ENCODE results near the gene PPP2R2C. TPM values are rescaled to one million over a fixed set of nuclear protein-coding genes. Genes with fewer than 3 reads are reported as not detected.

PPP2R2C gene
- polyA plus RNA-seq, 1 of the 3 experiments (the other 2 are of a cell fraction), result 0.21 TPM

DNA sequence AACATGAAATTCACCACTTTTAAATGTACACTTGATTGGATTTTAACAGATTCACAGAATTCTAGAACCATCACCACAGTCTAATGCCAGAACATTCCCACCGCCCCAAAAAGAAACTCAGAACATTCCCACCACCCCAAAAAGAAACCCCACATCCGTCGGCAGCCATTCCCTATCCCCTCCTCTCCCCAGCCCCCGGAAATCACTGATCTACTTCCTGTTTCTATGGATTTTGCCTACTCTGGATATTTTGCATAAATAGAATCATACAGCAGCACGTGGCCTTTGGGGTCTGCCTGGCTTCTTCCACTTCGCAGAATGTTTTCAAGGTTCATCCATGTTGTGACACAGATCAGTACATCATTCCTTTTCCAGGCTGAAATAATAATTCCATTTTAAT lies 79.3 kb downstream of the PPP2R2C start (continued):
- TF ChIP-seq, protein P1, sequence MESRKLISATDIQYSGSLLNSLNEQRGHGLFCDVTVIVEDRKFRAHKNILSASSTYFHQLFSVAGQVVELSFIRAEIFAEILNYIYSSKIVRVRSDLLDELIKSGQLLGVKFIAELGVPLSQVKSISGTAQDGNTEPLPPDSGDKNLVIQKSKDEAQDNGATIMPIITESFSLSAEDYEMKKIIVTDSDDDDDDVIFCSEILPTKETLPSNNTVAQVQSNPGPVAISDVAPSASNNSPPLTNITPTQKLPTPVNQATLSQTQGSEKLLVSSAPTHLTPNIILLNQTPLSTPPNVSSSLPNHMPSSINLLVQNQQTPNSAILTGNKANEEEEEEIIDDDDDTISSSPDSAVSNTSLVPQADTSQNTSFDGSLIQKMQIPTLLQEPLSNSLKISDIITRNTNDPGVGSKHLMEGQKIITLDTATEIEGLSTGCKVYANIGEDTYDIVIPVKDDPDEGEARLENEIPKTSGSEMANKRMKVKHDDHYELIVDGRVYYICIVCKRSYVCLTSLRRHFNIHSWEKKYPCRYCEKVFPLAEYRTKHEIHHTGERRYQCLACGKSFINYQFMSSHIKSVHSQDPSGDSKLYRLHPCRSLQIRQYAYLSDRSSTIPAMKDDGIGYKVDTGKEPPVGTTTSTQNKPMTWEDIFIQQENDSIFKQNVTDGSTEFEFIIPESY (IDR thresholded peaks at IDR 0.05; ENCODE audit: borderline replicate concordance, low read depth), result no peak
- TF ChIP-seq JUND (IDR thresholded peaks at IDR 0.05) (no peak), MXI1 (IDR thresholded peaks at IDR 0.05; ENCODE audit: low read depth, low read length) (no peak), RFX5 (IDR thresholded peaks at IDR 0.05; ENCODE audit: low read length) (no peak)

DNA sequence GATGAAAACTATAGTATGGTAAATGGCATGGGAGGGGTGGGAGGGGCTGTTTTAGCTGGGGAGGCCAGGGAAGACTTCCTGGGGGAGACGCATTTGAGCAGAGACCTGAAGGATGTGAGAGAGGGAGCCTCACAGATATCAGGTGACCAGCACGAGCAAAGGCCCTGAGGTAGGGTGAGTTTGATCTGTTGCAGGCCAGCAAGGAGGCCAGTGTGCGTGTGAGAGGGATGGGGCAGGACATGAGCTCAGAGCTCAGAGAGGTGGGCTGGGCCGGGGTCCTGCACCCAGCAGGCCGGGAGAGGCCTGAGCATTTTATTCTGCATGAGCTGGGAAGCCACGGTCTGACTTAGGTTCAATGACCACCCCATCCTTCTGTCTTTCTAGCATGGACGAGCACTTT lies 80.0 kb downstream of the PPP2R2C start:
- H3K27ac ChIP-seq (ENCODE audit: low read depth in 2 of 2, low read length in 1 of 2), result no peak overlapping the region
- no peak overlapping the region for H3K4me3 ChIP-seq (ENCODE audit: low read depth in 2 of 2, low read length in 1 of 2)
- no peak for DNase-seq
- TF ChIP-seq RFX5 (IDR thresholded peaks at IDR 0.05; ENCODE audit: low read length) (no peak), GABPA (IDR thresholded peaks at IDR 0.05; ENCODE audit: low read depth) (no peak), JUND (IDR thresholded peaks at IDR 0.05) (no peak), RCOR1 (IDR thresholded peaks at IDR 0.05; ENCODE audit: low read length) (no peak), FOSL2 (IDR thresholded peaks at IDR 0.05; ENCODE audit: borderline replicate concordance, low read depth) (no peak), TEAD4 (IDR thresholded peaks at IDR 0.05; ENCODE audit: borderline replicate concordance, insufficient read depth) (no peak), POLR2AphosphoS5 (IDR thresholded peaks at IDR 0.05; ENCODE audit: low read depth, low read length) (no peak), TAF1 (IDR thresholded peaks at IDR 0.05; ENCODE audit: borderline replicate concordance, low read depth, low read length) (no peak), SMC3 (IDR thresholded peaks at IDR 0.05; ENCODE audit: low read depth, low read length) (no peak)
- TF ChIP-seq, protein P2, sequence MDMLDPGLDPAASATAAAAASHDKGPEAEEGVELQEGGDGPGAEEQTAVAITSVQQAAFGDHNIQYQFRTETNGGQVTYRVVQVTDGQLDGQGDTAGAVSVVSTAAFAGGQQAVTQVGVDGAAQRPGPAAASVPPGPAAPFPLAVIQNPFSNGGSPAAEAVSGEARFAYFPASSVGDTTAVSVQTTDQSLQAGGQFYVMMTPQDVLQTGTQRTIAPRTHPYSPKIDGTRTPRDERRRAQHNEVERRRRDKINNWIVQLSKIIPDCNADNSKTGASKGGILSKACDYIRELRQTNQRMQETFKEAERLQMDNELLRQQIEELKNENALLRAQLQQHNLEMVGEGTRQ (IDR thresholded peaks at IDR 0.05; ENCODE audit: borderline replicate concordance, low read depth, low read length), result no peak
- no peak overlapping the region for H3K4me2 ChIP-seq
- H3K36me3 ChIP-seq (replicated peaks in 1 of 2; ENCODE audit: control insufficient read depth in 1 of 2, insufficient read depth in 2 of 2, low read length in 1 of 2), result no peaks in the 10 kb centered on the region
- ChIA-PET CTCF (interaction anchor here (0.9 kb wide), 1 partner anchor 155 kb away, joined by 3 read pairs; no protein-coding TSS in a partner anchor), POLR2A (no interaction called here)
- no peaks in the 10 kb centered on the region for H4K20me1 ChIP-seq (ENCODE audit: insufficient read depth)
- H3K27me3 ChIP-seq (ENCODE audit: insufficient read depth), result no peaks in the 10 kb centered on the region
- H3K79me2 ChIP-seq (ENCODE audit: insufficient read depth), result no peaks in the 10 kb centered on the region
- H3K9ac ChIP-seq, result no peak overlapping the region
- H3K9me2 ChIP-seq, result no peaks in the 10 kb centered on the region
- WGBS (ENCODE audit: low lambda C conversion rate), result 48% methylated on average over 6 of the region's 7 CpGs
- no peaks in the 10 kb centered on the region for H3F3A ChIP-seq (replicated peaks; ENCODE audit: insufficient read depth)
- H3K9me3 ChIP-seq, result no peaks in the 10 kb centered on the region
- H3K4me1 ChIP-seq (ENCODE audit: control insufficient read depth in 1 of 2, insufficient read depth in 2 of 2, low read depth in 1 of 2, low read length in 1 of 2), result no peaks in the 10 kb centered on the region
- no peak overlapping the region for H2AFZ ChIP-seq (ENCODE audit: low read depth)

DNA sequence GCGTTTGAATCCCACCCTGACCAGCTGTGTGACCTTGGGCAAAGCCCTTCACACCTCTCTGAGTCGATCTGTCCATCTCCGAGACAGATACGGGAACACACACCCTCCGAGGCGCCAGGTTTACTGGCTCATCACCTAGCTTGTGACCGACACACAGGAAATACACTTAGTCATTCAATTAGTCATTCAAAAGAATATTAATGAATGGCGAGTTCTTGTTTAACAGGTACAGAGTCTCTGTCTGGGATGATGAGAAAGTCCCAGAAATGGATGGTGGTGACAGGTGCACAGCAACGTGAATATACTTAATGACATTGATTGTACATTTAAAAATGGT lies 80.6 kb downstream of the PPP2R2C start:
- H3K36me3 ChIP-seq (replicated peaks in 1 of 2; ENCODE audit: control insufficient read depth in 1 of 2, insufficient read depth in 2 of 2, low read length in 1 of 2), result no peaks in the 10 kb centered on the region
- DNase-seq, result no peak
- H3K27me3 ChIP-seq (ENCODE audit: insufficient read depth), result no peaks in the 10 kb centered on the region
- H2AFZ ChIP-seq (ENCODE audit: low read depth), result no peak overlapping the region
- no peak overlapping the region for H3K9ac ChIP-seq
- H3K79me2 ChIP-seq (ENCODE audit: insufficient read depth), result no peaks in the 10 kb centered on the region
- no peak for TF ChIP-seq CHD2 (IDR thresholded peaks at IDR 0.05; ENCODE audit: low read length, partially characterized antibody)
- H4K20me1 ChIP-seq (ENCODE audit: insufficient read depth), result no peaks in the 10 kb centered on the region
- no peaks in the 10 kb centered on the region for H3K9me3 ChIP-seq
- no peak overlapping the region for H3K4me3 ChIP-seq (ENCODE audit: low read depth in 2 of 2, low read length in 1 of 2)
- no peaks in the 10 kb centered on the region for H3K4me1 ChIP-seq (ENCODE audit: control insufficient read depth in 1 of 2, insufficient read depth in 2 of 2, low read depth in 1 of 2, low read length in 1 of 2)
- H3K9me2 ChIP-seq, result no peaks in the 10 kb centered on the region
- WGBS (ENCODE audit: low lambda C conversion rate), result 56% methylated on average over 9 of the region's 9 CpGs
- CTCF ChIA-PET, result interaction anchor here (0.9 to 1.2 kb wide), 2 partner anchors 64 to 155 kb away, joined by 4 to 5 read pairs; no protein-coding TSS in a partner anchor
- no peak overlapping the region for H3K4me2 ChIP-seq
- H3K27ac ChIP-seq (ENCODE audit: low read depth in 2 of 2, low read length in 1 of 2), result no peak overlapping the region
- POLR2A ChIA-PET, result no interaction called here
- H3F3A ChIP-seq (replicated peaks; ENCODE audit: insufficient read depth), result no peaks in the 10 kb centered on the region

Data from SK-N-SH (cell line).